ENCODE measurements around the gene DTWD2. TPM values are rescaled to one million over a fixed set of nuclear protein-coding genes. Genes with fewer than 3 reads are reported as not detected.

DTWD2 gene
- total RNA-seq, 2 experiments from 2014 or later, result 5.4 to 6.7 TPM

GRCh38 chr5:118990582-118990981 lies 2.2 kb upstream of the DTWD2 start:
- POLR2A ChIA-PET, result no interaction called here
- TF ChIP-seq CTCF (IDR thresholded peaks at IDR 0.05), result no peak
- no peak for DNase-seq

GRCh38 chr5:118989816-118990215 lies 1.5 kb upstream of the DTWD2 start:
- Mint-ChIP-seq H3K36me3 (ENCODE audit: low read depth) (no peaks in the 10 kb centered on the region), H3K27ac (no peak overlapping the region), H3K9me3 (peaks cover 3% of the 10 kb centered on the region), H3K4me3 (no peak overlapping the region), H3K27me3 (no peaks in the 10 kb centered on the region), H3K4me1 (ENCODE audit: low read depth) (peaks cover 25% of the 10 kb centered on the region)
- TF ChIP-seq CTCF (IDR thresholded peaks at IDR 0.05), result no peak
- CTCF ChIA-PET, result interaction anchor here (1.6 to 4.7 kb wide), 6 partner anchors 14 to 445 kb away, joined by 3 to 95 read pairs (median 29); no protein-coding TSS in a partner anchor
- DNase-seq (no peak), ATAC-seq (no peak)
- POLR2A ChIA-PET, result no interaction called here
- intact Hi-C loops (cut with micrococcal nuclease), result loop anchor here (5.0 kb wide), 2 partner anchors 82 to 277 kb away; partner anchors contain the start of gene DMXL1

More at GRCh38 chr5:118990582-118990981, 2.2 kb upstream of the DTWD2 start:
- CTCF ChIA-PET, result interaction anchor here (3.7 to 4.7 kb wide), 3 partner anchors 13 to 444 kb away, joined by 33 to 95 read pairs (median 34); no protein-coding TSS in a partner anchor
- no peak overlapping the region for H3K27ac Mint-ChIP-seq
- H3K4me1 Mint-ChIP-seq (ENCODE audit: low read depth), result peaks cover 25% of the 10 kb centered on the region
- H3K36me3 Mint-ChIP-seq (ENCODE audit: low read depth), result no peaks in the 10 kb centered on the region
- intact Hi-C loops (cut with micrococcal nuclease), result no loop called here
- H3K27me3 Mint-ChIP-seq, result no peaks in the 10 kb centered on the region
- no peak overlapping the region for H3K4me3 Mint-ChIP-seq
- H3K9me3 Mint-ChIP-seq, result peaks cover 9% of the 10 kb centered on the region
- no peak for ATAC-seq

GRCh38 chr5:118988866-118989180 lies 476 bp upstream of the DTWD2 start:
- ATAC-seq (no peak), DNase-seq (no peak)
- Mint-ChIP-seq H3K27me3 (no peaks in the 10 kb centered on the region), H3K4me1 (ENCODE audit: low read depth) (peaks cover 27% of the 10 kb centered on the region), H3K36me3 (ENCODE audit: low read depth) (no peaks in the 10 kb centered on the region), H3K4me3 (peak overlapping the region; percentile 77), H3K27ac (peak overlapping the region; percentile 67), H3K9me3 (peaks cover 3% of the 10 kb centered on the region)
- TF ChIP-seq CTCF (IDR thresholded peaks at IDR 0.05), result no peak
- intact Hi-C loops (cut with micrococcal nuclease), result loop anchor here (1.0 to 5.0 kb wide), 3 partner anchors 83 to 446 kb away; partner anchors contain the start of gene DMXL1
- ChIA-PET CTCF (interaction anchor here (0.7 to 4.7 kb wide), 54 partner anchors 8 to 482 kb away, joined by 3 to 95 read pairs (median 6); partner anchors contain the start of genes DMXL1 and HSD17B4), POLR2A (interaction anchor here (0.7 to 1.9 kb wide), 3 partner anchors 17 to 463 kb away, joined by 3 to 6 read pairs (median 4); no protein-coding TSS in a partner anchor)

GRCh38 chr5:118984602-118985001 lies 3.7 kb downstream of the DTWD2 start:
- intact Hi-C loops (cut with micrococcal nuclease), result loop anchor here (5.0 kb wide), 2 partner anchors 88 to 283 kb away; partner anchors contain the start of gene DMXL1
- Mint-ChIP-seq H3K27ac (no peak overlapping the region), H3K36me3 (ENCODE audit: low read depth) (no peaks in the 10 kb centered on the region), H3K27me3 (no peaks in the 10 kb centered on the region), H3K4me1 (ENCODE audit: low read depth) (peaks cover 30% of the 10 kb centered on the region), H3K4me3 (no peak overlapping the region), H3K9me3 (no peaks in the 10 kb centered on the region)
- DNase-seq (no peak), ATAC-seq (no peak)
- CTCF ChIA-PET, result interaction anchor here (1.0 to 1.8 kb wide), 3 partner anchors 427 to 455 kb away, joined by 3 to 9 read pairs (median 4); no protein-coding TSS in a partner anchor
- POLR2A ChIA-PET, result interaction anchor here (1.0 kb wide), 1 partner anchor 52 kb away, joined by 4 read pairs; no protein-coding TSS in a partner anchor
- TF ChIP-seq CTCF (IDR thresholded peaks at IDR 0.05), result no peak

GRCh38 chr5:118981783-118982182 lies 6.6 kb downstream of the DTWD2 start:
- DNase-seq (no peak), ATAC-seq (no peak)
- CTCF ChIA-PET, result no interaction called here
- H3K27ac Mint-ChIP-seq, result no peak overlapping the region
- peaks cover 6% of the 10 kb centered on the region for H3K36me3 Mint-ChIP-seq (ENCODE audit: low read depth)
- H3K27me3 Mint-ChIP-seq, result no peaks in the 10 kb centered on the region
- peaks cover 8% of the 10 kb centered on the region for H3K9me3 Mint-ChIP-seq
- intact Hi-C loops (cut with micrococcal nuclease), result no loop called here
- H3K4me1 Mint-ChIP-seq (ENCODE audit: low read depth), result peaks cover 13% of the 10 kb centered on the region
- POLR2A ChIA-PET, result no interaction called here
- no peak overlapping the region for H3K4me3 Mint-ChIP-seq
- no peak for TF ChIP-seq CTCF (IDR thresholded peaks at IDR 0.05)
